ENCODE results near the gene PER1.

- TF ChIP-seq CTCF (IDR thresholded peaks at IDR 0.05) (no peak), EP300 (IDR thresholded peaks at IDR 0.05) (peak in 2 of 4 donors; percentile 55 to 59)
These were observed 1.3 kb upstream of the PER1 start for GRCh38 chr17:8153525-8153956.
